H9 (cell line): ENCODE results near the gene DIP2C. TPM values are rescaled to one million over a fixed set of nuclear protein-coding genes. Genes with fewer than 3 reads are reported as not detected.

Experiments
- DNase-seq: peaks from one replicate; pipeline ENCODE4 v3.0.0-alpha.2; 2017
- H2AFZ ChIP-seq: one replicate; pipeline ENCODE4 v1.6.1; 2013; ENCODE audit warnings: mild to moderate bottlenecking, low read length, control low read depth, moderate library complexity
- H2AK5ac ChIP-seq: 2 replicates; pipeline ENCODE4 v1.6.1; 2013; ENCODE audit warnings: low read length, control low read depth, mixed read lengths; ENCODE audit not compliant: insufficient read length
- H2BK120ac ChIP-seq: one replicate; pipeline ENCODE4 v1.6.1; 2013; ENCODE audit warnings: low read depth, mild to moderate bottlenecking, low read length, control low read depth, inconsistent platforms; ENCODE audit not compliant: poor library complexity, severe bottlenecking
- H2BK12ac ChIP-seq: 2 replicates; pipeline ENCODE4 v1.6.1; 2013; ENCODE audit warnings: low read length, control low read depth, mixed read lengths, low read depth; ENCODE audit not compliant: insufficient read length
- H2BK15ac ChIP-seq: 2 replicates; pipeline ENCODE4 v1.6.1; 2013; ENCODE audit warnings: low read depth, low read length, control low read depth
- H2BK20ac ChIP-seq: one replicate; pipeline ENCODE4 v1.6.1; 2013; ENCODE audit warnings: low read depth, mild to moderate bottlenecking, low read length, control low read depth, inconsistent platforms; ENCODE audit not compliant: poor library complexity, severe bottlenecking
- H2BK5ac ChIP-seq: 2 replicates; pipeline ENCODE4 v1.6.1; 2013; ENCODE audit warnings: low read length, control low read depth, mixed read lengths; ENCODE audit not compliant: insufficient read length
- H3K14ac ChIP-seq: 2 replicates; pipeline ENCODE4 v1.6.1; 2013; ENCODE audit warnings: low read length, control low read depth; ENCODE audit not compliant: insufficient read depth
- H3K18ac ChIP-seq: 2 replicates; pipeline ENCODE4 v1.6.1; 2013; ENCODE audit warnings: low read depth, mild to moderate bottlenecking, mixed read lengths, low read length, control low read depth; ENCODE audit not compliant: insufficient read length
- H3K23ac ChIP-seq: 2 replicates; pipeline ENCODE4 v1.6.1; 2013; ENCODE audit warnings: low read length, control low read depth, mixed read lengths, low read depth; ENCODE audit not compliant: insufficient read length
- H3K23me2 ChIP-seq: 2 replicates; pipeline ENCODE4 v1.6.1; 2013; ENCODE audit warnings: low read depth, mild to moderate bottlenecking, mixed read lengths, low read length, control low read depth; ENCODE audit not compliant: insufficient read length, poor library complexity, severe bottlenecking
- H3K27ac ChIP-seq: 2 replicates; pipeline ENCODE4 v1.5.1; 2013; ENCODE audit warnings: low read length, control low read depth, mixed read lengths, low read depth; ENCODE audit not compliant: insufficient read length
- H3K27me3 ChIP-seq: 2 replicates; pipeline ENCODE4 v1.6.1; 2013; ENCODE audit warnings: low read length, control low read depth, inconsistent platforms; ENCODE audit not compliant: insufficient read depth
- H3K4ac ChIP-seq: 2 replicates; pipeline ENCODE4 v1.6.1; 2013; ENCODE audit warnings: low read depth, mild to moderate bottlenecking, control low read depth, inconsistent platforms, low read length, moderate library complexity
- H3K4me1 ChIP-seq: 2 replicates; pipeline ENCODE4 v1.6.1; 2013; ENCODE audit warnings: low read length, control low read depth, inconsistent platforms; ENCODE audit not compliant: insufficient read depth
- H3K4me2 ChIP-seq: 2 replicates; pipeline ENCODE4 v1.6.1; 2013; ENCODE audit warnings: low read length, control low read depth, mixed read lengths; ENCODE audit not compliant: insufficient read length, insufficient read depth
- H3K56ac ChIP-seq: 2 replicates; pipeline ENCODE4 v1.6.1; 2013; ENCODE audit warnings: low read depth, mild to moderate bottlenecking, mixed read lengths, low read length, control low read depth; ENCODE audit not compliant: insufficient read length
- H3K79me1 ChIP-seq: 2 replicates; pipeline ENCODE4 v1.6.1; 2013; ENCODE audit warnings: low read depth, mild to moderate bottlenecking, moderate library complexity, low read length, control low read depth, inconsistent platforms; ENCODE audit not compliant: insufficient read depth, poor library complexity, severe bottlenecking
- H3K79me2 ChIP-seq: 2 replicates; pipeline ENCODE4 v1.6.1; 2013; ENCODE audit warnings: low read length, control low read depth, inconsistent platforms; ENCODE audit not compliant: insufficient read depth
- H3K9ac ChIP-seq: 2 replicates; pipeline ENCODE4 v1.6.1; 2013; ENCODE audit warnings: low read length, control low read depth, mixed read lengths; ENCODE audit not compliant: insufficient read length; ENCODE audit errors: extremely low read depth
- H3K9me3 ChIP-seq: one replicate; pipeline ENCODE4 v1.6.1; 2013; ENCODE audit warnings: low read depth, low read length, inconsistent platforms; ENCODE audit not compliant: control insufficient read depth
- H3T11ph ChIP-seq: one replicate; pipeline ENCODE4 v1.6.1; 2013; ENCODE audit warnings: mild to moderate bottlenecking, low read length, control low read depth, inconsistent platforms
- H4K20me1 ChIP-seq: one replicate; pipeline ENCODE4 v1.6.1; 2013; ENCODE audit not compliant: control insufficient read depth, insufficient read length, insufficient read depth
- H4K5ac ChIP-seq: 2 replicates; pipeline ENCODE4 v1.6.1; 2013; ENCODE audit warnings: low read depth, mild to moderate bottlenecking, mixed read lengths, low read length, control low read depth; ENCODE audit not compliant: insufficient read length
- H4K8ac ChIP-seq: replicated peaks from 2 replicates; pipeline ENCODE4 v1.6.1; 2013; ENCODE audit warnings: low read length, control low read depth, mixed read lengths, low read depth; ENCODE audit not compliant: insufficient read length
- H4K91ac ChIP-seq: 2 replicates; pipeline ENCODE4 v1.6.1; 2013; ENCODE audit warnings: low read depth, mild to moderate bottlenecking, moderate library complexity, mixed read lengths, low read length, control low read depth; ENCODE audit not compliant: insufficient read length
- H3K27ac Mint-ChIP-seq, 3 experiments: 2 replicates in 2 of 3; 3 replicates in 1 of 3; pipeline ENCODE4 v1.8.0; 2020 to 2021; ENCODE audit warnings: mixed read lengths in 3 of 3, mild to moderate bottlenecking in 1 of 3, moderate library complexity in 1 of 3
- H3K27me3 Mint-ChIP-seq: 2 replicates; pipeline ENCODE4 v1.8.0; 2021; ENCODE audit warnings: low read depth, mild to moderate bottlenecking, moderate library complexity, mixed read lengths
- H3K36me3 Mint-ChIP-seq, 3 experiments: 2 replicates in 2 of 3; 3 replicates in 1 of 3; pipeline ENCODE4 v1.8.0; 2020 to 2021; ENCODE audit warnings: low read depth in 3 of 3, mixed read lengths in 3 of 3; ENCODE audit not compliant: insufficient read depth in 1 of 3
- H3K4me1 Mint-ChIP-seq, 2 experiments: 2 replicates each; pipeline ENCODE4 v1.8.0; 2020; ENCODE audit warnings: mixed read lengths in 2 of 2
- H3K4me3 Mint-ChIP-seq, 2 experiments: 2 replicates in 1 of 2; 3 replicates in 1 of 2; pipeline ENCODE4 v1.8.0; 2020 to 2021; ENCODE audit warnings: mild to moderate bottlenecking in 2 of 2, mixed read lengths in 2 of 2, moderate library complexity in 1 of 2
- H3K9me3 Mint-ChIP-seq, 2 experiments: 2 replicates in 1 of 2; 3 replicates in 1 of 2; pipeline ENCODE4 v1.8.0; 2020; ENCODE audit warnings: mild to moderate bottlenecking in 2 of 2, mixed read lengths in 2 of 2, moderate library complexity in 1 of 2
- CTCF ChIP-seq: fragments of 200-600 bp; sonication (generic); conservative IDR thresholded peaks from 3 replicates; pipeline ENCODE4 v1.8.0; 2021; ENCODE audit warnings: antibody characterized with exemption, mild to moderate bottlenecking
- WGBS: extraction: QIAGEN DNeasy Blood & Tissue Kit; methylation state at CpG from one replicate; pipeline ENCODE4 v1.1.7; 2013; ENCODE audit warnings: missing lambda C conversion rate, low lambda C conversion rate, mixed read lengths; ENCODE audit not compliant: insufficient read length; ENCODE audit errors: extremely low coverage; 5-methylcytosine and 5-hydroxymethylcytosine counted together
- total RNA-seq: library from RNA; stranded (reverse); gene quantifications from 2 replicates; pipeline ENCODE4 v1.2.1, GENCODE V29; 2021

DIP2C gene
- total RNA-seq, 1 experiment from 2014 or later, result 7.9 TPM

- no peak for TF ChIP-seq CTCF
- no CpG with 5 or more reads among the region's 19 CpGs for WGBS
- no peak overlapping the region; a peak in 1 of 7 replicates for H3K27ac Mint-ChIP-seq
- H2BK20ac ChIP-seq, result no peak overlapping the region
- no peak overlapping the region for H2AFZ ChIP-seq
- H3K4me3 Mint-ChIP-seq, result no peak overlapping the region; a peak in 1 of 5 replicates
- H2BK15ac ChIP-seq, result no peak overlapping the region
- no peak overlapping the region for H4K8ac ChIP-seq
- H3K27ac ChIP-seq, result no peak overlapping the region
- no peaks in the 10 kb centered on the region; the same call in 1 of the 2 replicates for H3K27me3 ChIP-seq
- no peak overlapping the region for H3K18ac ChIP-seq
- no peak overlapping the region for H4K5ac ChIP-seq
- peaks cover 14 to 23% of the 10 kb centered on the region in 2 experiments for H3K4me1 Mint-ChIP-seq
- no peak overlapping the region for H3K14ac ChIP-seq
- no peak for DNase-seq
- H3K9me3 Mint-ChIP-seq, result peaks cover 0 to 2% of the 10 kb centered on the region in 2 experiments; a peak in 1 of 5 replicates
- no peak overlapping the region for H3K9ac ChIP-seq
- no peak overlapping the region for H3K23ac ChIP-seq
- peaks cover 9% of the 10 kb centered on the region for H3K23me2 ChIP-seq
- H2BK120ac ChIP-seq, result no peak overlapping the region
- H3K36me3 Mint-ChIP-seq, result peaks cover 0 to 6% (median 0%) of the 10 kb centered on the region in 3 experiments; a peak in 3 of 7 replicates
- H3K4ac ChIP-seq, result no peak overlapping the region
- H3K27me3 Mint-ChIP-seq, result peaks cover 29% of the 10 kb centered on the region
- no peak overlapping the region for H2AK5ac ChIP-seq
- no peaks in the 10 kb centered on the region for H4K20me1 ChIP-seq
- no peak overlapping the region for H3T11ph ChIP-seq
- no peak overlapping the region for H3K56ac ChIP-seq
- H3K4me1 ChIP-seq, result no peaks in the 10 kb centered on the region
- H3K79me2 ChIP-seq, result peaks cover 1% of the 10 kb centered on the region; the same call in 1 of the 2 replicates
- H2BK12ac ChIP-seq, result no peak overlapping the region
- no peaks in the 10 kb centered on the region for H3K79me1 ChIP-seq
- no peak overlapping the region for H4K91ac ChIP-seq
- no peak overlapping the region for H3K4me2 ChIP-seq
- H3K9me3 ChIP-seq, result no peaks in the 10 kb centered on the region
- no peak overlapping the region for H2BK5ac ChIP-seq
Measured at GRCh38 chr10:686155-686931, 3.1 kb downstream of the DIP2C start.
